Metanephros (tissue), 2 donors: ENCODE measurements around the gene SLC36A4. TPM values are rescaled to one million over a fixed set of nuclear protein-coding genes. Genes with fewer than 3 reads are reported as not detected.

Experiments
- small RNA-seq: library from RNA; depleted of rRNA; stranded (forward); fragments of <200 nt; gene quantifications from one replicate; pipeline ENCODE3, GENCODE V24; 2014; ENCODE audit warnings: low replicate concordance
- total RNA-seq: library from RNA; depleted of rRNA; stranded (reverse); fragments of >200 nt; gene quantifications from one replicate; pipeline ENCODE4 v1.2.3, GENCODE V29; 2014

The SLC36A4 gene
- total RNA-seq: 20.0 TPM

GRCh38 chr11:93197380-93198214 lies at the start of gene SLC36A4:
Gene SLC36A4, minus strand, starts transcription at chr11:93197991. Its CDS starts 159 bp downstream, at chr11:93197832.

Small RNA genes within 50 kb of the gene (small RNA-seq; reads per million reads assigned to genes)
- not detected for gene AP003072.1

Other genes with a start within 250 kb of the SLC36A4 start
- gene MTNR1B, start 228.3 kb downstream of the SLC36A4 start, total RNA-seq: not detected
- gene DEUP1, start 132.8 kb upstream of the SLC36A4 start, total RNA-seq: 0.29 TPM